Psoas muscle (tissue), 8 donors: ENCODE results near the gene HPCAL1. TPM values are rescaled to one million over a fixed set of nuclear protein-coding genes. Genes with fewer than 3 reads are reported as not detected.

Experiments used
- ATAC-seq, 4 donors: fragments of 200-7000 bp; cut with Tn5 transposase; one replicate each; pipeline ENCODE4 v1.9.1; 2020; ENCODE audit warnings: moderate library complexity in 3 of 4, mild to moderate bottlenecking in 2 of 4
- DNase-seq, 2 donors: peaks; one replicate each; pipeline ENCODE4 v3.0.0-alpha.2; 2020
- H3K27ac ChIP-seq: fragments of 200-600 bp; one replicate; pipeline ENCODE4 v1.8.0; 2022
- H3K27me3 ChIP-seq, 3 donors: fragments of 200-600 bp in 1 of 3; one replicate each; pipeline versions ENCODE4 v1.6.1 to v1.8.0; 2013 to 2022; ENCODE audit warnings: low read length in 2 of 3, mild to moderate bottlenecking in 2 of 3, moderate library complexity in 1 of 3; ENCODE audit not compliant: insufficient read depth in 3 of 3
- H3K36me3 ChIP-seq, 2 donors: fragments of 200-600 bp in 1 of 2; one replicate each; pipeline versions ENCODE4 v1.6.1 to v1.8.0; 2013 to 2022; ENCODE audit warnings: low read depth in 1 of 2, mild to moderate bottlenecking in 1 of 2, moderate library complexity in 1 of 2; ENCODE audit not compliant: insufficient read depth in 1 of 2
- H3K4me1 ChIP-seq: fragments of 200-600 bp; one replicate; pipeline ENCODE4 v1.8.0; 2022
- H3K4me3 ChIP-seq: fragments of 200-600 bp; one replicate; pipeline ENCODE4 v1.8.0; 2022; ENCODE audit warnings: mild to moderate bottlenecking
- H3K9me3 ChIP-seq: fragments of 200-600 bp; one replicate; pipeline ENCODE4 v1.8.0; 2022
- WGBS, 3 donors: extraction: QIAGEN DNeasy Blood & Tissue Kit; methylation state at CpG; one replicate each; pipeline versions ENCODE4 v1.1.6 to v1.1.7; 2013; 5-methylcytosine and 5-hydroxymethylcytosine counted together
- intact Hi-C, 2 donors: fragments of 100-400 bp; cut with DNase I; formaldehyde crosslinking; loops; one replicate each; pipeline versions ENCODE4 v1.11.0 to v1.14.2; 2022
- polyA plus RNA-seq, 3 donors: library from polyadenylated mRNA; stranded (reverse); fragments of 200-250 nt; gene quantifications; one replicate each; pipeline ENCODE4 v1.2.3, GENCODE V29; 2013
- total RNA-seq, 4 donors: library from RNA; stranded (reverse); fragmentation: NEBNext Ultra II Directional in 2 of 4; extraction: Animal tissue kit (Norgen Biotek cat#: 25700) in 2 of 4; gene quantifications; one replicate each; pipeline versions ENCODE4 v1.2.1 to v1.2.4, GENCODE V29; 2021 to 2023
- TF ChIP-seq, protein P1 (sequence below): fragments of 200-600 bp; IDR thresholded peaks from one replicate; pipeline ENCODE4 v1.8.0; 2022; ENCODE audit warnings: antibody characterized with exemption
- donor health status: healthy with polysubstance abuse.
- donor health status: DM: no; HTN: no; CAD: no; lungs with moderate emphysema.
- donor health status: Bipolar disorder and iron deficiency.
- donor health status: healthy.
- donor health status: DM: yes; HTN: yes; CAD: no.
- donor health status: DM: no; HTN: no; CAD: no.
- donor health status: DM: no; HTN: no; CAD: no.
- donor health status: DM: yes; HTN: yes; CAD: no.

HPCAL1 gene
- total and polyA plus RNA-seq, 7 donors, result 16.1 to 182 (median 33.4) TPM

- intact Hi-C loops, result loop anchor here (5.0 to 10.0 kb wide), 2 partner anchors 366 to 454 kb away; no protein-coding TSS in a partner anchor
- Histone ChIP-seq H3K36me3 (peaks cover 2 to 46% of the 10 kb centered on the region in 2 donors), H3K27ac (peak overlapping the region; percentile 39), H3K27me3 (no peaks in the 10 kb centered on the region), H3K4me3 (no peak overlapping the region), H3K4me1 (no peaks in the 10 kb centered on the region), H3K9me3 (no peaks in the 10 kb centered on the region)
- TF ChIP-seq, protein P1, sequence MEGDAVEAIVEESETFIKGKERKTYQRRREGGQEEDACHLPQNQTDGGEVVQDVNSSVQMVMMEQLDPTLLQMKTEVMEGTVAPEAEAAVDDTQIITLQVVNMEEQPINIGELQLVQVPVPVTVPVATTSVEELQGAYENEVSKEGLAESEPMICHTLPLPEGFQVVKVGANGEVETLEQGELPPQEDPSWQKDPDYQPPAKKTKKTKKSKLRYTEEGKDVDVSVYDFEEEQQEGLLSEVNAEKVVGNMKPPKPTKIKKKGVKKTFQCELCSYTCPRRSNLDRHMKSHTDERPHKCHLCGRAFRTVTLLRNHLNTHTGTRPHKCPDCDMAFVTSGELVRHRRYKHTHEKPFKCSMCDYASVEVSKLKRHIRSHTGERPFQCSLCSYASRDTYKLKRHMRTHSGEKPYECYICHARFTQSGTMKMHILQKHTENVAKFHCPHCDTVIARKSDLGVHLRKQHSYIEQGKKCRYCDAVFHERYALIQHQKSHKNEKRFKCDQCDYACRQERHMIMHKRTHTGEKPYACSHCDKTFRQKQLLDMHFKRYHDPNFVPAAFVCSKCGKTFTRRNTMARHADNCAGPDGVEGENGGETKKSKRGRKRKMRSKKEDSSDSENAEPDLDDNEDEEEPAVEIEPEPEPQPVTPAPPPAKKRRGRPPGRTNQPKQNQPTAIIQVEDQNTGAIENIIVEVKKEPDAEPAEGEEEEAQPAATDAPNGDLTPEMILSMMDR, result no peak
- DNase-seq (peak in 1 of 2 donors; percentile 71), ATAC-seq (peak; percentile 57 to 76 (median 69))
- WGBS, 3 donors, result 49 to 68% (median 53%) methylated on average over 14 of the region's 14 CpGs
Observed at GRCh38 chr2:10438688-10439087, 136.0 kb downstream of the HPCAL1 start.

- DNase-seq, result no peak
- Histone ChIP-seq H3K9me3 (no peaks in the 10 kb centered on the region), H3K36me3 (peaks cover 3 to 53% of the 10 kb centered on the region in 2 donors), H3K4me1 (no peaks in the 10 kb centered on the region), H3K4me3 (no peak overlapping the region), H3K27me3 (no peaks in the 10 kb centered on the region), H3K27ac (peak overlapping the region; percentile 39)
- intact Hi-C loops, result loop anchor here (5.0 to 10.0 kb wide), 2 partner anchors 367 to 455 kb away; no protein-coding TSS in a partner anchor
- ATAC-seq, result peak in 2 of 4 donors; percentile 11 to 18
- 59 to 62% (median 59%) methylated on average over 11 of the region's 11 CpGs for WGBS, 3 donors
- TF ChIP-seq, protein P1, result no peak
Observed at GRCh38 chr2:10439185-10439879, 136.6 kb downstream of the HPCAL1 start.

- Histone ChIP-seq H3K4me3 (no peak overlapping the region), H3K36me3 (peaks cover 7 to 59% of the 10 kb centered on the region in 2 donors), H3K27ac (no peak overlapping the region), H3K27me3 (no peaks in the 10 kb centered on the region), H3K4me1 (no peaks in the 10 kb centered on the region), H3K9me3 (no peaks in the 10 kb centered on the region)
- ATAC-seq (no peak), DNase-seq (no peak)
- whole genome bisulfite sequencing, 3 donors, result 89 to 91% (median 90%) methylated on average over 8 of the region's 8 CpGs
- intact Hi-C loops, result loop anchor here (5.0 to 10.0 kb wide), 3 partner anchors 368 to 1015 kb away; partner anchors contain the start of genes CPSF3 (in 1 of the 2) and ITGB1BP1 (in 1 of the 2)
- TF ChIP-seq, protein P1, result no peak
Observed at GRCh38 chr2:10439971-10440370, 137.3 kb downstream of the HPCAL1 start.

- Histone ChIP-seq H3K9me3 (no peaks in the 10 kb centered on the region), H3K27me3 (no peaks in the 10 kb centered on the region), H3K36me3 (peaks cover 7 to 59% of the 10 kb centered on the region in 2 donors), H3K4me1 (peaks cover 4% of the 10 kb centered on the region), H3K27ac (no peak overlapping the region), H3K4me3 (no peak overlapping the region)
- 86 to 95% (median 93%) methylated on average over 6 of the region's 6 CpGs for WGBS, 3 donors
- DNase-seq, result no peak
- TF ChIP-seq, protein P1, result no peak
- intact Hi-C loops, result loop anchor here in 1 of 2 donors (10.0 kb wide), 1 partner anchor 1016 kb away; the partner anchor contains the start of genes CPSF3 and ITGB1BP1
- no peak for ATAC-seq
Observed at GRCh38 chr2:10440736-10441135, 138.0 kb downstream of the HPCAL1 start.
